GM19239 (cell line): Measurements from ENCODE around the gene KCTD11.
A peak's percentile ranks its signal among the peaks of the same experiment; 100 is the strongest.
"Not testable (repeated sequence)": the region's sequence is repeated elsewhere in the genome, so short reads cannot be mapped to it uniquely, and the experiment has no call there.

ENCODE experiments used
- DNase-seq: peaks from one replicate; pipeline ENCODE4 v3.0.0; 2011; ENCODE audit warnings: low spot score; ENCODE audit not compliant: insufficient read length
- FAIRE-seq: peaks from 2 replicates; lab custom pipeline; 2011; peaks lifted over from hg19 to GRCh38; lab: Jason Lieb, UNC

KCTD11 gene

DNA sequence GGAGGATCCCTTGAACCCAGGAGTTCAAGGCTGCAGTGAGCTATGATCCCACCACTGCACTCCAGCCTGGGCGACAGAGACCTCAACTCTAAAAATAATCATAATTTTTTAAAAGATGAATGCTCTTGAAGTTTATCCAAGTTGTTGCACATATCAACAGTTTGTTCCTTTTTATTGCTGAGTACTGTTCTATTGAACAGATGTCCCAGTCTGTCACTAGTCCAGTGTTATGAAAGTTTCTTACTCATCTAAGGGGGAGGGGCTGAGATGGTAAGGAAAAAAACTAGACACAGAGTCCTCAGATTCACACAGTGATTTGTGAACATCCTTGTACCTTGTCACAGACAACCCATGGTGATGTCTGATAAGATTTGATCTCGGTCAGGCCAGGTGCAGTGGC is 11.8 kb upstream of the KCTD11 start:
- DNase-seq (no peak), FAIRE-seq (no peak)

DNA sequence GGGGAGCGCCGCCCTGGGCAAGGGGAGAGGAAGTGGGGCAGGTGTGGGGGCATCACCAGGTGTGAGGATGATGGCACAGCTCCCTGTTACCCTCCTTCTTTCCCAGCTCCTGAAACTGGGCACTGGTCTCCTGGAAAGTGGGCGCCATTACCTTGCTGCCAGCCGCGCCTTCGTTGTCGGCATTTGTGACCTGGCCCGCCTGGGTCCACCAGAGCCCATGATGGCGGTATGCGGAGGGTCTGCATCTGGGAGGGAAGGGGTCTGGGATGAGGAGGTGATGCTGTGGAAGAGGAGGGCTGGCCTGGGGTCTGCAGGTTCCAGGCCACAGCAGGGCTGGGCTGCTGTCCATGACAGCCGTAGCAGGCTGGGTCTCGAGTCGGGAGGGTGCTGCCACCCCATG is 10.1 kb upstream of the KCTD11 start:
- DNase-seq (no peak), FAIRE-seq (no peak)

DNA sequence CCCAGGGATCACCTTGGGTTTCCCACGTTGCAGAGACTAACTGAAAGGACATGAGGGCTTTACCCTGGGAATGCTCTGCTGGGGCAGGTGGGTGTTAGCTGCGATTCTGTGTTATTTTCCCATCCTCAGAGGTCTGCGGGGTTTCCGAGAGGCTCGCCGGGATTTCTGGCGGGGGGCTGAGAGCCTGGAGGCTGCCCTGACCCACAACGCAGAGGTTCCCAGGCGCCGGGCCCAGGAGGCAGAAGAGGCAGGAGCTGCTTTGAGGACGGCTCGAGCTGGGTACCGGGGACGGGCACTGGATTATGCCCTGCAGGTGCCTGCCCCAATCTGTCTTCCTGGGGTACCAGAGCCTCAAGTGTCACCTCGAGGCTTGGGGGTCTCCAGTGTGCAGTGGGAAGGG is 8.7 kb upstream of the KCTD11 start:
- no peak for FAIRE-seq
- no peak for DNase-seq

DNA sequence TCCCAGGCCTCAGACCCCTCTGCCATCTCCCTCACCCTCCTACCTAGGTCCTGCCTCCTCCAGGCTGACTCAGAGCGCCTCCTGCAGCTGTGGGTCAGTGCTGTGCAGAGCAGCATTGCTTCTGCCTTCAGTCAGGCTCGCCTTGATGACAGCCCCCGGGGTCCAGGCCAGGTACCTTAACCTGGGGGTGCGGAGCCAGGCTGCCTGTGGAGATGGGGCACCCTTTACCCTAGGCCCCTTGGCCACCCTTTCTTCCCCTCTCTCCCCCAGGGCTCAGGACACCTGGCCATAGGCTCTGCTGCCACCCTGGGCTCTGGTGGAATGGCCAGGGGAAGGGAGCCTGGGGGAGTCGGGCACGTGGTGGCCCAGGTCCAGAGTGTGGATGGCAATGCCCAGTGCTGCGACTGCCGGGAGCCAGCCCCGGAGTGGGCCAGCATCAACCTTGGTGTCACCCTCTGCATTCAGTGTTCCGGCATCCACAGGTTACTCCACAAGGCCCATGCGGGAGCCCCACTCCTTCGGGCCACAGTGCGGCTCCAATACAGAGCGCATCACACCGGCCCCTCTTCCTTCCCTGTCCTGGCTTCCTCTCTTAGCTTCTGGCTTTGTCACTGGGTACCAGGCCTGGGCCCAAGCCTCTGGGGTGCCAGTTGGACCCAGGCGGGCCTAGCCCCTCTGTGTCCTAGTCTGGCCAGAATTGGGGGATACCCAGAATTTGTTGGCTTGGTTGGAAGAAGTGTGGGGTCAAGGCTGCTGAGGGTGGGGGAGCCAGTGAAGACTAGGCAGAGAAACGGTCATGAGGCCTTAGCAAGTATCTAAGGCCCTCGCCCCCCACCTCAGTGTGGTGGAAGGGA is 5.0 kb upstream of the KCTD11 start:
- no peak for DNase-seq

DNA sequence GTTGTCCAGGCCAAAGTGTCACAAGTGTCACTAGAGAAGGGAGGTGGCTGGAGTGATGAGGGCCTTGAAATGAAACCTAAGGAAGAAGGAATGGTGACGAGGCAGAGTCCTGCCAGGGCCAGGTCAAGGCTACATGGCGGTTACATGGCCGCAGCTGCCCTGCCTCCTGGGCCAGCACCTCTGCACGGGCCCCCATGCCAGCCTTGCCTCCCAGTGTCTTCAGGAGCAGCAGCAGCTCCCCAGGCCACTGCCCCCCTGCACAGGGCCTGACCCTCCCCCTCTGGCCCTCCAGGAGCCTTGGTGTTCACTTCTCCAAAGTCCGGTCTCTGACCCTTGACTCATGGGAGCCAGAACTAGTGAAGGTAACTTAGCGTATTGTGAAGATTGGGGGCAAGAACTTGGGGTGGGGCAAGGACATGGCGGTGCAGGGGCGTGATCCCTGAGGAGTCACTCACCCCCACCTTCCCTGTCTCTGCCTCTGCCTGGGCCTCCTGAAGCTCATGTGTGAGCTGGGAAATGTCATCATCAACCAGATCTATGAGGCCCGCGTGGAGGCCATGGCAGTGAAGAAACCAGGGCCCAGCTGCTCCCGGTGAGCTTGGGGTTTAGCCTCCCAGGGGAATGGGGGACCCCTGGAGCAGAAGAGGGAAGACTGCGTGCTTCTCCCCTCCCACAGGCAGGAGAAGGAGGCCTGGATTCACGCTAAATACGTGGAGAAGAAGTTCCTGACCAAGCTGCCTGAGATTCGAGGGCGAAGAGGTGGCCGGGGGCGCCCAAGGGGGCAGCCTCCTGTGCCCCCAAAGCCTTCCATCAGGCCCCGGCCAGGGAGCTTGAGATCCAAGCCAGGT is 4.1 kb upstream of the KCTD11 start:
- FAIRE-seq, result no peak

More for the DNA sequence above, 5.0 kb upstream of the KCTD11 start:
- no peak for FAIRE-seq

DNA sequence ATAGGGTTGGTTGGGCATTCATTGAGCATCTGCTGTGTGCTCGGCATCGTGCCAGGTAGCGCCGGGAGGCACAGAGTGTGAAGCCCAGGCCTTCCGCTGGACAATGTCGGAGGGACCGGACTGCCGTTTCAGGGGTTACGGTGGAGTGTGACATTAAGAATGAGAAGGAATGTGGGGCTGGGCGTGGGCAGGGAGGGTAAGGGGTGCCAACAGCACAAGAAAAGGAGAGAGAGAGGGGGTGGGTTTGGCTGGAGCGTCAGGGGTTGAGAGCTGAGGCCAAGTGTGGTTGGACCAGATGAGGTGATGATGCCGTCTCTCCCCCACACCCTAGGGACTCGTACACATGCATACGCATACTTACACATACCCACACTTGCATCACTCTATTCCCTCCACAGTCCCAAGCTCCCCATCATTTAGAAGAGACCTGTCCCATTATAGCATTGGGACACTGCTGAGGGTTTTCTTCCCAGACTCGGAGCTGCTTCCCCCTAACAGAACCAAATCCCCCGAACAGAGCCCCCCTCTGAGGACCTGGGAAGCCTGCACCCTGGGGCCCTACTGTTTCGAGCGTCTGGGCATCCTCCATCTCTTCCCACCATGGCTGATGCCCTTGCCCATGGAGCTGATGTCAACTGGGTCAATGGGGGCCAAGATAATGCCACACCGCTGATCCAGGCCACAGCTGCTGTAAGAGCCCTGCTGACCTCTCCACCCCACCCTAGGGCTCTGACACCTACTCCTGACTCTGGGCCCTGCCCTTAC is 3.3 kb upstream of the KCTD11 start:
- DNase-seq, result no peak

More for the DNA sequence above, 4.1 kb upstream of the KCTD11 start:
- DNase-seq, result no peak

DNA sequence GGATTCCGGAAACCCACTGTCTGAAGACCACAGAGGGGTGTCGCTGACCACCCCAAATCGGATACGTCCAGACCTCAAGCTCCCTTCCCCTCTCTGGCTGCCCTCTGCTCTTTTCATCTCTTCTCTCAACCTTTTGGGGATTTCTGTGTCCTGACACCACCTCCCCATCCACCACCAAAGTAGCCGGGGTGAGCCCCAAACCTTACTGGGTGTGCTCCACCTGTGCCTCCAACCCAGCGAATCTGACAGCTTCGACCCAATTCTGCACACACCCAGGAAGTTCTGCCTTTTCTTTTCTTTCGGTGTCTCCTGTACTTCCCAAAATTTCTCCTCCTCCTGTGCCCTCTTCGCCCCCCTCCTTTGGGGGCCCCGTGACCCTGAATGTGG is 534 bp downstream of the KCTD11 start:
- DNase-seq (no peak), FAIRE-seq (no peak)

More for the DNA sequence above, 3.3 kb upstream of the KCTD11 start:
- no peak for FAIRE-seq

DNA sequence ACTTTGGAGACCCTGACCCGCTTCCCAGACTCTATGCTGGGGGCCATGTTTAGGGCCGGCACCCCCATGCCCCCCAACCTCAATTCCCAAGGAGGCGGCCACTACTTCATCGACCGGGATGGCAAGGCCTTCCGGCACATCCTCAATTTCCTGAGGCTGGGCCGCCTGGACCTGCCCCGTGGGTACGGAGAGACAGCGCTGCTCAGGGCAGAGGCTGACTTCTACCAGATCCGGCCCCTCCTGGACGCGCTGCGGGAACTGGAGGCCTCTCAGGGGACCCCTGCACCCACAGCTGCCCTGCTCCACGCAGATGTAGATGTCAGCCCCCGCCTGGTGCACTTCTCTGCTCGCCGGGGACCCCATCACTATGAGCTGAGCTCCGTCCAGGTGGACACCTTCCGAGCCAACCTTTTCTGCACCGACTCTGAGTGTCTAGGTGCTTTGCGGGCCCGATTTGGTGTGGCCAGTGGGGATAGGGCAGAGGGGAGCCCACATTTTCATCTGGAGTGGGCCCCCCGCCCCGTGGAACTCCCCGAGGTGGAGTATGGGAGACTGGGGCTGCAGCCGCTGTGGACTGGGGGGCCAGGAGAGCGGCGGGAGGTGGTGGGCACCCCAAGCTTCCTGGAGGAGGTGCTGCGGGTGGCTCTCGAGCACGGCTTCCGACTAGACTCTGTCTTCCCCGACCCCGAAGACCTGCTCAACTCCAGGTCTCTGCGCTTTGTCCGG is 1.1 kb downstream of the KCTD11 start:
- FAIRE-seq (no peak), DNase-seq (no peak)

DNA sequence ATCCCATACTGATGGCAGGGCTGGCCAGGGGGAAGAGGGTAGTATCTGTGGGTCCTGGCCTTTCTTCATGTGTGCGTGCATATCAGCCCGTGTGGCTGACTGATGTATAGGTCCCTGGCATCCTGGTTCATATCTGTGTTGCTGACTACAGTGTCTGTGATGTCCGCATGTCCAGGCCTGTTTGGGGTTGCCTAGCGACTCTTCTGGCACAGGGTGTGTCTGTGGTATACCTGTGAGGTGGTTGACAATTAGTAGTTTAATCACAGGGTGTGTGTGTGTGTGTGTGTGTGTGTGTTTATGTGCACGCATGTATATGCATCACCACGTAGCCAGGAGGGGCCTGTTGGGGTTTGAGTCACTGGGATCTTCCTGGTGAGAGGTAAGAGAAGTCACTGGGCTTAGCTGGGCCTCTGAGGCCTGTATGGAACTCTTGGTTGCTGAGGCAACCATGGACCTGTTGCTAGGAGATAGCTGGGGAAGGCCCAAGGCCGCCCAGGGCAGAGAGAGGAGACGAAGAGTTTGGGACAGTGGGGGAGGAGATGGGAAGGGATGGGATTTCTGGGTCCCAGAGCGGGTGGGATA is 2.4 kb downstream of the KCTD11 start:
- DNase-seq (no peak), FAIRE-seq (no peak)

DNA sequence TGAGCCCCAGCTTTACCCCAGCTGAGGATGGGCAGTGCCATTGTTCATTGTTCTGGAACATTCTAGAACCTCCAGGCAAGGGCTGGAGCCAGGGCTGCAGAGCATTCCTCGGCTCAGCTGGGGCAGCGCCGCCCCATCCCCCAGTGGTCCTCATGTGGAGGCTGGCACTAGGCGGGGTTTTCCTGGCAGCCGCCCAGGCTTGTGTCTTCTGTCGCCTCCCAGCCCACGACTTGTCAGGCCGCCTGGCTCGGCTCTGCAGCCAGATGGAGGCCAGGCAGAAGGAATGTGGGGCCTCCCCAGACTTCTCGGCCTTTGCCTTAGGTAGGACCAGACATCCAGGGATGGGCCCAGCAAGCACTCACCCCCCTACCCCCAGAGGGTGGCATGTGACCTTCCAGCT is 3.1 kb downstream of the KCTD11 start, which contains the start of gene TMEM95:
TSS of gene TMEM95 (plus strand) at position 104 of the 400 bp plus-strand sequence. CDS start at position 153, 49 bp downstream.
- no peak for DNase-seq
- no peak for FAIRE-seq

DNA sequence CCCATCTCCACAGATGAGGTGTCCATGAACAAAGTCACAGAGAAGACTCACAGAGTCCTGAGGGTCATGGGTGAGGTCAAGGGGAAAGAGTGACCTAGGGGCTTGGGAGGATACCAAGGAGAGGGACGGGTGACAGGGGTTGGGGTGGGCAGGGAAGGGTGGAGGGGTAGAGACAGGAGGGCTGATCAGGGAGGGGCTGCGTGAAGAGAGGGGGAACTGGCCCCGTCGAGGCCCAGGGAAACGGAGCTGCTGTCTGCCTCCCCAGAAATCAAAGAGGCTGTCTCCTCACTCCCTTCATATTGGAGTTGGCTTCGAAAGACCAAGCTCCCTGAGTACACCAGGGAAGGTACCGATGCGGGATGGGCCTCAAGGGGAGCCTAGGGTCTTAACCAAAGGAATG is 3.6 kb downstream of the KCTD11 start:
- DNase-seq (no peak), FAIRE-seq (no peak)

DNA sequence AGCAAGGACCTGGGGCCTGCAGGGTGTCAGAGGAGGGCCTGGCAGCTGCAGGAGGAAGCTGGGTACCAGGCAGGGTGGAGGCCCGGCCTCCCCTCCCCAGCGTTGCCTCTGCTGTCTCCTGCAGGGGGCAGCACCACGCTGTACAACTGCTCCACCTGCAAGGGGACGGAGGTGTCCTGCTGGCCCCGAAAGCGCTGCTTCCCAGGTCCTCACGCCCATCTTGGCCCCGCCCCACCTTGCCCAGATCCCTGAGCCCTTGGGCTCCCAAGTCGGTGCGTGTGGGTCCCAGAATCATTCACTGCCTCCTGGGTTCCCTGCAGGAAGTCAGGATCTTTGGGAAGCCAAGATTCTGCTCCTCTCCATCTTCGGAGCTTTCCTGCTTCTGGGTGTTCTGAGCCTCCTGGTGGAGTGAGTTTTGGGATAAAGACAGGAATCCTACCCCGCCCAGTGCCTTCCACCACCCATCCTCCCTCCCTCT is 4.1 kb downstream of the KCTD11 start:
- peak; percentile 97 for FAIRE-seq
- peak; percentile 83 for DNase-seq

DNA sequence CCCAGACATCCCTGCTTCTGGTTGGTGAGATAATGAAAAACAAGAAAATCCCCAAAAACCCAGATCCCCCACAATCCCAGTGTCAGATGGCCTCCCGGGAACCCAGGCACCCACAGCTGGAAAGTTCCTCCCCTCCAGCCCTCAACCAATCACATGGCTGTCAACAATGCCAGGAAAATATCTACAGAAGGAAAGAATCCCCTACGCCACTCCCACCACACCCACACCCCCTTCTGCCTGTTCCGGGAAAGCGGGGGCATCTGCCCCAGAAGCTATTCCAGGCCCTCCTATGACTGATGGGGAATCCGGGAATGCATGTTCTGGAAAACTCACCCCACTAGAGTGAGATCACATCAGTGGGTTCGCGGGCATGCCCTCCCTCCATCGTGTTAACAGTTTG is 4.8 kb downstream of the KCTD11 start:
- no peak for FAIRE-seq
- no peak for DNase-seq

DNA sequence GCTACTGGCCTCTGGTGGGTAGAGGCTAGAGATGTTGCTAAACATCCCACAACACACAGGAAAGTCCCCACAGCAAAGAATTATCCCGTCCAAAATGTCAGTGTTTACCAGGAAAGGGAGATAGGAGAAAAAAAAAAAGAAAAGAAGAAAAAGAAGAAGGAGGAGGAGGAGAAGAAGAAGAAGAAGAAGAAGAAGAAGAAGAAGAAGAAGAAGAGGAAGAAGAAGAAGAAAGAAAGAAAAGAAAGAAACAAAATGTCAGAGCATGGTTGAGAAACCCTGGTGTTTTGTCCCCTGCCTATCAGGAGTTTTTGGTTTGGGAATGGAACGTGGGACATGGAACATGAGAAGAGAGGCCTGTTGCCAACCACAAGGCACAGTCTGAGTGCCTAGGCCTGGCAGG is 5.4 kb downstream of the KCTD11 start:
- DNase-seq (no peak), FAIRE-seq (no peak)

DNA sequence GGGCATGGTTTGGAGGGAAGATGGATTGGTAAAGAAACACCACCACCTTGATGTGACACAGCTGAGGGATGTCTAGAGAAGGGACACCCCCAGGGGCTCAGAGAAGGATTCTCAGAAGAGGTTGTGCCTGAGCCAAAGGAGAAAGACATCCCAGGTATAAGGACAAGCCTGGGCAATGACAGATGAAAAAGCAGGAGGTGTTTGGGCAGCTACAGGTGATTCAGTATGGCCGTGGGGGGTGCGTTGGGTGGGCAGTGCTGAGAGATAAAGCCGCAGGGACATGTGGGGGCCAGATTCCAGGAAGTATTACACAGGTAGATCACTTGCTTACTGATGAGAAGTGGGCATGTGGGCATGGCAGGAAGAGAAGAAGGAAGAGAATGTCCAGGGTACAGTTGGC is 9.9 kb downstream of the KCTD11 start:
- DNase-seq (no peak), FAIRE-seq (no peak)

DNA sequence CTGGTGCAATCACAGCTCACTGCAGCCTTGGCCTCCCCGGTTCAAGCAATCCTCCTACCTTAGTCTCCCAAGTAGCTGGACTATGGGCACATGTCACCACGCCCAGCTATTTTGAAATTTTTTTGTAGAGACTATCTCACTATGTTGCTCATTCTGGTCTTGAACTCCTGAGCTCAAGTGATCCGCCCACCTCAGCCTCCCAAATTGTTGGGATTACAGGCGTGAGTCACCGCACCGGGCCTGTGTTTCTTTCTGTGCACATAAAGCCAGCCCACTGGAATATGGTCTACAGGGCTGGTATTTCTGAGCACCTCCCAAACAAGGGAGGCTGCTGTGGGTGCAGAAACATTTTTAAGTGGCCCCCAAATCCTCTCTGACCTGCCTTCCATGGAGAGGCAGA is 11.3 kb downstream of the KCTD11 start:
- DNase-seq (no peak), FAIRE-seq (no peak)

DNA sequence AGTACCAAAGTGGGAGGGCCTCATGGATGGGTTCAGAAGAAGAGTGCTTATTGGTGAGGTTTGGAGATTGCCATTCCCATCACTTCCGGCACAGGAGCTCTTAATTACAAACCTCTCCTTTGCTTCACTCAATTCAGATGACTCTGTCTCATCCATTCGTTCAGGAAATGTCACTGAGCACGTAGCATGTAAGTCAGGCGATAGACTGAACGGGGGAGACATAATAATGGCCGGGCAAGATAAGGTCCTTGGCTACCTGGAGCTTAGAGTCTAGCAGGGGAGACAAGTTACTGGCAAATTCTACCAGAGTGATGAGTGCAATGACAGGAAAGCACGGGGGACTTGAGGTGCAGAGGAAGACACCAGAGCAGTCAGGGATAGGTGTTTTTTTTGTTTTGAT is 14.0 kb downstream of the KCTD11 start:
- not testable (repeated sequence) for FAIRE-seq, DNase-seq

DNA sequence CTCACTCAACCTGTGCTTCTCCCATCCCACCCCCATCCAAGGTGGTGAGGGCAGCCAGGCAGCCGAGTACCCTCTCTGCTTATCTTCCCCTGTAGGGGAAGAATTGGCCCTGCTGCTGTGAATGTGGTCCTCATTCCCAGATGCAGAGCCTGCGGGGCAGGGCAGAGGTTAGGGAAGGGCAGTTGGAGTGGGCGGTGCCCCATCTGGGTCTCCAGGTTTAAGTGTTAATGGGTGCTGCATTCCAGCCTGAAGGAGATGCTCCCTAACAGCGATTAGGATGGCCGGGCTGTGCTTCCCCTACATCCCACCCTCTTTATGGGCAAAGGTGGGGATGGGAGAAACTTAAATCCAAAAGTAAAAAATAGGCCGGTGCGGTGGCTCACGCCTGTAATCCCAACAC is 15.1 kb downstream of the KCTD11 start:
- DNase-seq, result no peak
- FAIRE-seq, result no peak

DNA sequence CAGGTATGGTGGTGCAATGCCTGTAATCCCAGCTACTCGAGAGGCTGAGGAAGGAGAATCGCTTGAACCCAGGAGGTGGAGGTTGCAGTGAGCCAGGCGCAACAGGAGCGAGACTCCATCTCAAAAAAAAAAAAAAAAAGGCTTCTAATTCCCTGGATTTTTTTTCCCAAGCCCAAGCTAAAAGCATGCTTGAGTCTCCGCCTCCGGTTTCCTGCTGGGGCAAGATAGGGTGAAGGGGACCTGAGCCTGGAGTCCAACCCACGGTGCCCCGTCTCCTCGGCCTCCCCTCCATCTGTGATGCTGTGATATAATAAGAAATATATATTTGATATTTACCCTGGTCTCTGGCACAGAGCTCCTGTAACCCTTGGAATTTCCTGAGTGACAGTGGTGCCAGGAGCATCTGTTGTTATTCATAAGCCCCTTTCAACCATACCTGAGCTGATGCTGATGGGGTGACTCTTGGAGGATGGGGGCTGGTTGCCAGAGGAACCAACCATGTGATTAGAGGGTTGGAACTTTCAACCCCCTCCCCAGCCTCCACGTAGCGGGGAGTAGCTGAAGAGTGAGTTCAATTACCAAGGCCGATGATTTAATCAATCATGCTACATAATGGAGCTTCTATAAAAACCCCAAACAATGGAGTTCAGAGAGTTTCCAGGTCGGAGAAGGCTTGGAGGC is 16.1 kb downstream of the KCTD11 start:
- no peak for DNase-seq
- no peak for FAIRE-seq
